Mesothelial cell of epicardium (in vitro differentiated cells): ENCODE results near the gene NR3C2. TPM values are rescaled to one million over a fixed set of nuclear protein-coding genes. Genes with fewer than 3 reads are reported as not detected.

Source experiments
- DNase-seq, 2 experiments: peaks; one replicate each; pipeline ENCODE4 v3.0.0; 2021; ENCODE audit warnings: low spot score in 2 of 2; ENCODE audit not compliant: unreplicated experiment in 2 of 2
- H3K27ac Mint-ChIP-seq: 2 replicates; pipeline ENCODE4 v1.8.0; 2021; ENCODE audit warnings: mixed read lengths
- H3K27me3 Mint-ChIP-seq: 2 replicates; pipeline ENCODE4 v1.8.0; 2021; ENCODE audit warnings: low read depth, mixed read lengths
- H3K36me3 Mint-ChIP-seq: 2 replicates; pipeline ENCODE4 v1.8.0; 2021; ENCODE audit warnings: mixed read lengths
- H3K4me1 Mint-ChIP-seq: 2 replicates; pipeline ENCODE4 v1.8.0; 2021; ENCODE audit warnings: mixed read lengths
- H3K4me3 Mint-ChIP-seq: 2 replicates; pipeline ENCODE4 v1.8.0; 2021; ENCODE audit warnings: mild to moderate bottlenecking, moderate library complexity, mixed read lengths
- H3K9me3 Mint-ChIP-seq: 2 replicates; pipeline ENCODE4 v1.8.0; 2021; ENCODE audit warnings: mixed read lengths
- total RNA-seq: library from RNA; stranded (reverse); gene quantifications from 3 replicates; pipeline ENCODE4 v1.2.1, GENCODE V29; 2021
- TF ChIP-seq, protein P1 (sequence below): fragments of 200-600 bp; sonication (generic); IDR thresholded peaks from one replicate; pipeline ENCODE4 v1.5.0; 2021; ENCODE audit warnings: antibody characterized with exemption; ENCODE audit not compliant: unreplicated experiment

NR3C2 gene
- total RNA-seq, 1 donor from 2014 or later = 5.2 TPM

DNA sequence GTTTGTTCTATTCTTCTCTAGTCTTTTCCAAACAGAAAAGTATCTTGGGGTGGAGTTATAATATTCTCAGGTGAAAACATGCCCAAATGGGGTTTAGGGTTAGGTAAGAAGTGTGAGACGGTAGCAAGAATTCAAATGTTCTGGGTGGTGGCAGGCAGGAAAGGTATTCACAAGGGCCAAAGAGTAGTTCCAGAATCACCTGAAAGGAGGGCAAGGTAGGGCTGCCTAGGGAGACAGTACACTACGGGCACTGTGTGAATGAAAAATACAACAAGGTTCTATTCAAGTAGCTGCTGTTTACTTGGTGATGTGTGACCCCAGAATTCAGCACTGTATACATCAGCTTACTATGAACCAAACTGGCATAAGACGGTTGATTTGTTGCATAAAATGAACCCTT, 51.9 kb downstream of the NR3C2 start:
- H3K36me3 Mint-ChIP-seq = no peaks in the 10 kb centered on the region
- TF ChIP-seq, protein P1, sequence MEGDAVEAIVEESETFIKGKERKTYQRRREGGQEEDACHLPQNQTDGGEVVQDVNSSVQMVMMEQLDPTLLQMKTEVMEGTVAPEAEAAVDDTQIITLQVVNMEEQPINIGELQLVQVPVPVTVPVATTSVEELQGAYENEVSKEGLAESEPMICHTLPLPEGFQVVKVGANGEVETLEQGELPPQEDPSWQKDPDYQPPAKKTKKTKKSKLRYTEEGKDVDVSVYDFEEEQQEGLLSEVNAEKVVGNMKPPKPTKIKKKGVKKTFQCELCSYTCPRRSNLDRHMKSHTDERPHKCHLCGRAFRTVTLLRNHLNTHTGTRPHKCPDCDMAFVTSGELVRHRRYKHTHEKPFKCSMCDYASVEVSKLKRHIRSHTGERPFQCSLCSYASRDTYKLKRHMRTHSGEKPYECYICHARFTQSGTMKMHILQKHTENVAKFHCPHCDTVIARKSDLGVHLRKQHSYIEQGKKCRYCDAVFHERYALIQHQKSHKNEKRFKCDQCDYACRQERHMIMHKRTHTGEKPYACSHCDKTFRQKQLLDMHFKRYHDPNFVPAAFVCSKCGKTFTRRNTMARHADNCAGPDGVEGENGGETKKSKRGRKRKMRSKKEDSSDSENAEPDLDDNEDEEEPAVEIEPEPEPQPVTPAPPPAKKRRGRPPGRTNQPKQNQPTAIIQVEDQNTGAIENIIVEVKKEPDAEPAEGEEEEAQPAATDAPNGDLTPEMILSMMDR = no peak
- no peak for DNase-seq
- no peaks in the 10 kb centered on the region for H3K9me3 Mint-ChIP-seq
- no peak overlapping the region for H3K27ac Mint-ChIP-seq
- H3K27me3 Mint-ChIP-seq = no peaks in the 10 kb centered on the region
- no peak overlapping the region for H3K4me3 Mint-ChIP-seq
- H3K4me1 Mint-ChIP-seq = peaks cover 6% of the 10 kb centered on the region

DNA sequence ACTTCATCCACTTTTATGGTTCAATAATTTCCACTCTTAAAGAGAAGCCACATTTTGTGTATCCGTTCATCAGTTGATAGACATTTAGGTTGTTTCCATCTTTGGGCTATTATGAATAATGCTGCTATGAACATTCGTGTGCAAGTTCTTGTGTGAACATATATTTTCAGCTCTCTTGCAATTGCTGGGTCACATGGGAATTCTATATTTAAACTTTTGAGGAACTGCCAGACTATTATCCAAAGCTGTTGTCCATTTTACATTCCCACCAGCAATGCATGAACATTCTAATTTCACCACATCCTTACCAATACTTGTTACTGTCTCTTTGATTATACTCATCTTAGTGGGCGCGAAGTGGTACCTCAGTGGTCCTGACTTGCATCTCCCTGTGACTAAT, 61.9 kb downstream of the NR3C2 start:
- H3K36me3 Mint-ChIP-seq = no peaks in the 10 kb centered on the region
- TF ChIP-seq, protein P1 = no peak

DNA sequence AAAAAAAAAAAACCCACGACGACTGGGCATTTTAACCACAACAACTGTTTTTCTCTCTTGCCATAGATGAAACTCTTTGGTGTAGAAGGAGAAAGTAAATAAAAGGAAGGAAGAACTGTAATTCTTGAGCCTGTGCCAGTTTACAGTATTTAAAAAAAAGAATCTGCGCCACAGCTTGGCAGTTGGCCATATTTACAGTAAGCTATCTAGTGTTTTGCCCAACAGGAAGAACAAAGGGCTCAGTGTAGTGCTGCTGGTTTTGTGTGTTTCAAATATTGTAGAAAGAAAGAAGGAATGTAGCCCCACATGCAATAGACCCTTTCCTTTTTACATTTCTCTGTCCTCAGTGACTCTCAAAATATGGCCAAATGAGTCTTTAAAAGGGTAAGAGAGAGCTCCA, 66.1 kb downstream of the NR3C2 start:
- TF ChIP-seq, protein P1 = no peak
- no peak for DNase-seq
- Mint-ChIP-seq H3K4me3 (no peak overlapping the region), H3K27me3 (no peaks in the 10 kb centered on the region), H3K36me3 (no peaks in the 10 kb centered on the region), H3K4me1 (peaks cover 9% of the 10 kb centered on the region), H3K27ac (peak overlapping the region; percentile 76), H3K9me3 (peaks cover 16% of the 10 kb centered on the region)

More for the DNA sequence above, 61.9 kb downstream of the NR3C2 start:
- no peaks in the 10 kb centered on the region for H3K27me3 Mint-ChIP-seq
- H3K9me3 Mint-ChIP-seq = peaks cover 16% of the 10 kb centered on the region
- no peak overlapping the region for H3K4me3 Mint-ChIP-seq
- H3K4me1 Mint-ChIP-seq = peaks cover 9% of the 10 kb centered on the region
- no peak overlapping the region for H3K27ac Mint-ChIP-seq
- no peak for DNase-seq

DNA sequence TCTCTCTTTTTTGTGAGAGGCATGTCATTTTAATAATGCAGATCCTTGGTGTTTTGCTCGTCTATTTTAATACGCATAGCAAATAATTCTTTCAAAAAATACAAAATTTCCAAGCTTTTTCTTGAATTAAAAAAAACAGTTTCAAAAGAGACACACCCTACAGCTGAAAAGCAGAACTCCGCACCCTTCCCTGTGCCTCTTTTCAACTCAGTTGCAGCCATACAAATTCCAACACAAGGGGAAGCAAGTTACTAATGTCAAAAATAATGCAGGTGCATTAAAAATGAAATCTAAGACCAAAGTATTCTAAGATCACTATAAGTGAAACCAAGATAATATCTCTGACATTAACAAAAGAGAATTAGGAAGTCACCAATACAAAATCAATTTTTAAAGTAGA, 66.6 kb downstream of the NR3C2 start:
- DNase-seq = no peak
- no peak overlapping the region for H3K4me3 Mint-ChIP-seq
- H3K9me3 Mint-ChIP-seq = peaks cover 16% of the 10 kb centered on the region
- H3K27ac Mint-ChIP-seq = peak overlapping the region; percentile 76
- TF ChIP-seq, protein P1 = no peak
- H3K4me1 Mint-ChIP-seq = peaks cover 9% of the 10 kb centered on the region
- H3K27me3 Mint-ChIP-seq = no peaks in the 10 kb centered on the region
- H3K36me3 Mint-ChIP-seq = no peaks in the 10 kb centered on the region

DNA sequence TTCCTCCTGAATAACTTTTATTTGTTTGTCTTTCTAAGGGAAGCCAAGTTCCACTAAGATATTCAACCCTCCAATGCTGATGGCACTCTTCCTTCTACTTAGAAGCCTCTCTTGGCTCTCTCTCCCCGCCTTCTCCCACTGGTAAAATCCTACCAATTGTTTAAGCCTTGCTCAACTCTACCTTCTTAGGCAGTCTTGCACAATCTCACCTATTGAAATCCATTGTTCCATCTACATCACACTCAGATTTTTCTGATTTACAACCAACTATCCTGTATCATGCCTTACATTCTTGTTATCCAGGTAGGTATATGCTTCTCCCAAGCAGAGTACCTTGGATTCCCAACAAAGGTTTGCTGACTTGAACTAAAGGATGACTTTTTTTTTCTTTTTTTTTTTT, 69.1 kb downstream of the NR3C2 start:
- Mint-ChIP-seq H3K36me3 (no peaks in the 10 kb centered on the region), H3K9me3 (peaks cover 10% of the 10 kb centered on the region), H3K27ac (no peak overlapping the region), H3K4me3 (no peak overlapping the region), H3K4me1 (peaks cover 9% of the 10 kb centered on the region), H3K27me3 (peaks cover 13% of the 10 kb centered on the region)
- DNase-seq = no peak
- TF ChIP-seq, protein P1 = no peak

DNA sequence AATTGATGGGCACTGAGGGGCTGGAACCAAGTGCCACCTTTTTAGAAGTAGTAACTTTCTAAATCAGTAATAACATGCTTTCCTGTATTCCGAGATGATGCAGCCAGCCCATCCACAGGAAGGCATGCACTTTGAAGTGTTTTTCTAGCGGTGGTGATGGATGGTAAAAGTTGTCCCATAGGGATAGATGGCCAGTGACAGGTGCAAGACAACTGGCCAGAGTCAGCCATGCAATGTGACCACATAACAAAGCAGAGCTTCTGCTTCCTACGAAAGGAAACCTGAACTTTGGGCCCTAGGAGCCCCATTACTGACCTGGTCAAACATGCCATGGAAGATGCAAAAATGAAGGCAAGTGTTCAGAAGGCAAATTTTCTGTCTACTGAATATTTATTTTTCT, 72.3 kb downstream of the NR3C2 start:
- Mint-ChIP-seq H3K27ac (no peak overlapping the region), H3K27me3 (peaks cover 24% of the 10 kb centered on the region), H3K9me3 (no peaks in the 10 kb centered on the region), H3K4me3 (no peak overlapping the region), H3K4me1 (no peaks in the 10 kb centered on the region), H3K36me3 (no peaks in the 10 kb centered on the region)
- DNase-seq = no peak
- TF ChIP-seq, protein P1 = no peak
